Adrenal gland (tissue), 12 donors: ENCODE measurements around the gene COBLL1. TPM values are rescaled to one million over a fixed set of nuclear protein-coding genes. Genes with fewer than 3 reads are reported as not detected.

ENCODE experiments used
- DNase-seq, 7 donors: peaks; one replicate each; pipeline ENCODE4 v3.0.0-alpha.2; 2019 to 2020
- H3K27ac ChIP-seq, 5 donors: fragments of 200-600 bp; sonication (generic) in 4 of 5; 1 replicate in 3 of 5; 2 replicates in 2 of 5; pipeline versions ENCODE4 v1.5.1 to v1.8.0; 2016 to 2020; ENCODE audit warnings: mild to moderate bottlenecking in 1 of 5
- H3K27me3 ChIP-seq: fragments of 200-600 bp; 2 replicates; pipeline ENCODE4 v1.8.0; 2021
- H3K36me3 ChIP-seq, 2 donors: fragments of 200-600 bp; replicated peaks in 1 of 2; 1 replicate in 1 of 2; 2 replicates in 1 of 2; pipeline versions ENCODE4 v1.5.1 to v1.8.0; 2018 to 2022
- H3K4me1 ChIP-seq, 2 donors: fragments of 200-600 bp; replicated peaks in 1 of 2; 1 replicate in 1 of 2; 2 replicates in 1 of 2; pipeline versions ENCODE4 v1.5.1 to v1.8.0; 2018 to 2021
- H3K4me3 ChIP-seq, 4 donors: fragments of 200-600 bp; sonication (generic) in 3 of 4; one replicate each; pipeline ENCODE4 v1.5.1; 2016 to 2018
- H3K9me3 ChIP-seq, 3 donors: fragments of 200-600 bp; sonication (generic) in 1 of 3; replicated peaks in 1 of 3; 1 replicate in 2 of 3; 2 replicates in 1 of 3; pipeline versions ENCODE4 v1.5.1 to v1.8.0; 2016 to 2021
- POLR2A ChIP-seq, 2 donors: fragments of 450-650 bp; IDR thresholded peaks; one replicate each; pipeline ENCODE4 v1.6.1; 2017; ENCODE audit warnings: antibody characterized with exemption in 2 of 2, mild to moderate bottlenecking in 2 of 2, moderate library complexity in 1 of 2
- WGBS, 4 donors: extraction: QIAGEN DNeasy Blood & Tissue Kit in 2 of 4; methylation state at CpG; one replicate each; pipeline versions ENCODE4 v1.1.5 to v1.1.7; 2013 to 2017; 5-methylcytosine and 5-hydroxymethylcytosine counted together
- intact Hi-C, 2 donors: fragments of 100-400 bp; cut with DNase I; formaldehyde crosslinking; loops; one replicate each; pipeline versions ENCODE4 v1.14.1 to v1.15.0; 2022 to 2023
- polyA plus RNA-seq, 3 donors: library from polyadenylated mRNA; stranded (reverse); fragments of 200-250 nt in 2 of 3; fragments of 350-450 nt in 1 of 3; fragmentation: Illumina TruSeq in 1 of 3; extraction: RNeasy Lipid Tissue Mini Kit (QIAGEN cat#74804) in 1 of 3; gene quantifications; one replicate each; pipeline ENCODE4 v1.2.3, GENCODE V29; 2013 to 2014
- total RNA-seq, 9 donors: library from RNA; depleted of rRNA in 4 of 9; stranded (reverse); fragments of >200 nt in 4 of 9; fragments of 120-200 nt in 1 of 9; fragmentation: NEBNext Ultra II Directional in 1 of 9; extraction: Animal tissue kit (Norgen Biotek cat#: 25700) in 1 of 9; gene quantifications; one replicate each; pipeline versions ENCODE4 v1.1.0 to v1.2.4, GENCODE V29; 2013 to 2023
- TF ChIP-seq, protein P1 (sequence below), 6 experiments: fragments of 450-650 bp in 4 of 6; fragments of 200-600 bp in 2 of 6; sonication (generic) in 1 of 6; IDR thresholded peaks; 1 replicate in 5 of 6; 2 replicates in 1 of 6; pipeline versions ENCODE4 v1.5.1 to v1.8.0; 2016 to 2021; ENCODE audit warnings: antibody characterized with exemption in 6 of 6, mild to moderate bottlenecking in 2 of 6, moderate library complexity in 1 of 6
- donor health status: healthy with polysubstance abuse.
- donor health status: Bipolar disorder and iron deficiency.
- donor health status: DM: yes; HTN: yes; CAD: no.
- donor health status: DM: no; HTN: no; CAD: no.
- donor health status: DM: no; HTN: no; CAD: no.
- donor health status: DM: yes; HTN: yes; CAD: no.

Gene COBLL1
- total and polyA plus RNA-seq, 12 donors: 25.8 to 365 (median 212) TPM

- H3K4me3 ChIP-seq: peak overlapping the region in 1 of 4 donors; percentile 10
- no peak for TF ChIP-seq POLR2A (IDR thresholded peaks at IDR 0.05)
- TF ChIP-seq, protein P1, sequence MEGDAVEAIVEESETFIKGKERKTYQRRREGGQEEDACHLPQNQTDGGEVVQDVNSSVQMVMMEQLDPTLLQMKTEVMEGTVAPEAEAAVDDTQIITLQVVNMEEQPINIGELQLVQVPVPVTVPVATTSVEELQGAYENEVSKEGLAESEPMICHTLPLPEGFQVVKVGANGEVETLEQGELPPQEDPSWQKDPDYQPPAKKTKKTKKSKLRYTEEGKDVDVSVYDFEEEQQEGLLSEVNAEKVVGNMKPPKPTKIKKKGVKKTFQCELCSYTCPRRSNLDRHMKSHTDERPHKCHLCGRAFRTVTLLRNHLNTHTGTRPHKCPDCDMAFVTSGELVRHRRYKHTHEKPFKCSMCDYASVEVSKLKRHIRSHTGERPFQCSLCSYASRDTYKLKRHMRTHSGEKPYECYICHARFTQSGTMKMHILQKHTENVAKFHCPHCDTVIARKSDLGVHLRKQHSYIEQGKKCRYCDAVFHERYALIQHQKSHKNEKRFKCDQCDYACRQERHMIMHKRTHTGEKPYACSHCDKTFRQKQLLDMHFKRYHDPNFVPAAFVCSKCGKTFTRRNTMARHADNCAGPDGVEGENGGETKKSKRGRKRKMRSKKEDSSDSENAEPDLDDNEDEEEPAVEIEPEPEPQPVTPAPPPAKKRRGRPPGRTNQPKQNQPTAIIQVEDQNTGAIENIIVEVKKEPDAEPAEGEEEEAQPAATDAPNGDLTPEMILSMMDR (IDR thresholded peaks at IDR 0.05): no peak
- no peaks in the 10 kb centered on the region for H3K36me3 ChIP-seq
- no peaks in the 10 kb centered on the region for H3K27me3 ChIP-seq
- peaks cover 39% of the 10 kb centered on the region in 2 donors for H3K4me1 ChIP-seq
- WGBS, 4 donors: 36 to 49% (median 47%) methylated on average over 4 of the region's 4 CpGs
- peak overlapping the region; percentile 22 to 78 (median 51) for H3K27ac ChIP-seq
- no peaks in the 10 kb centered on the region for H3K9me3 ChIP-seq
- peak in 3 of 7 donors; percentile 35 to 47 (median 45) for DNase-seq
- intact Hi-C loops: no loop called here
These were observed 98.8 kb downstream of the COBLL1 start for GRCh38 chr2:164742738-164743317.

DNA sequence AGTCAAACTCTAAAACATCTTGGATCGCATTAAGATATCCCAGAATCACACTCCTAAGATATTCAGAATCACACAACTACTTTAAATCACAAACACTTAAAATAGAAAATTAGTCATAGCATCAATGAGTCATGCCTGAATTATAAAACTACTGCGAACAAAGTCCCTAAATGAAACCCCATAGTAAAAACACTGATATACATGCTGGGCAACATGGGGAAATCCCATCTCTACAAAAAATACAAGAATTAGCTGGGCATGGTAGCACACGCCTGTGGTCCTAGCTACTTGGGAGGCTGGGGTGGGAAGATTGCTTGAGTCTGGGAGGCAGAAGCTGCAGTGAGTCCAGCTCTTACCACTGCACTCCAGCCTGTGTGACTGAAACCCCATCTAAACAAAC lies 101.7 kb downstream of the COBLL1 start:
- WGBS, 4 donors: 31 to 44% (median 42%) methylated on average over 3 of the region's 3 CpGs
- no peak for DNase-seq
- no peaks in the 10 kb centered on the region for H3K36me3 ChIP-seq
- peaks cover 41 to 50% of the 10 kb centered on the region in 2 donors for H3K4me1 ChIP-seq
- intact Hi-C loops: loop anchor here in 1 of 2 donors (5.0 to 10.0 kb wide), 2 partner anchors 105 to 177 kb away; partner anchors contain the start of gene COBLL1
- TF ChIP-seq POLR2A (IDR thresholded peaks at IDR 0.05): no peak
- TF ChIP-seq, protein P1 (IDR thresholded peaks at IDR 0.05): no peak
- peak overlapping the region in 4 of 5 donors; percentile 28 to 87 (median 76) for H3K27ac ChIP-seq
- no peaks in the 10 kb centered on the region for H3K9me3 ChIP-seq
- no peaks in the 10 kb centered on the region for H3K27me3 ChIP-seq
- no peak overlapping the region for H3K4me3 ChIP-seq

GRCh38 chr2:164737612-164738081 lies 104.0 kb downstream of the COBLL1 start:
- TF ChIP-seq, protein P1 (IDR thresholded peaks at IDR 0.05): peak; percentile 69 to 85 (median 75)
- no peak for TF ChIP-seq POLR2A (IDR thresholded peaks at IDR 0.05)
- no peak overlapping the region for H3K4me3 ChIP-seq
- no peaks in the 10 kb centered on the region for H3K9me3 ChIP-seq
- H3K4me1 ChIP-seq: peaks cover 44 to 48% of the 10 kb centered on the region in 2 donors
- no peaks in the 10 kb centered on the region for H3K27me3 ChIP-seq
- intact Hi-C loops: loop anchor here in 1 of 2 donors (5.0 to 10.0 kb wide), 2 partner anchors 107 to 180 kb away; partner anchors contain the start of gene COBLL1
- peak; percentile 57 to 82 (median 70) for DNase-seq
- 2 to 3% (median 3%) methylated on average over 9 of the region's 9 CpGs for WGBS, 4 donors
- H3K27ac ChIP-seq: peak overlapping the region in 2 of 5 donors; percentile 38 to 44
- H3K36me3 ChIP-seq: no peaks in the 10 kb centered on the region

GRCh38 chr2:164735309-164735919 lies 106.2 kb downstream of the COBLL1 start:
- DNase-seq: no peak
- 73 to 82% (median 76%) methylated on average over 4 of the region's 4 CpGs for WGBS, 4 donors
- intact Hi-C loops: loop anchor here in 1 of 2 donors (5.0 to 10.0 kb wide), 2 partner anchors 109 to 182 kb away; partner anchors contain the start of gene COBLL1

More at GRCh38 chr2:164735309-164735919, 106.2 kb downstream of the COBLL1 start:
- peak overlapping the region in 1 of 5 donors; percentile 67 for H3K27ac ChIP-seq
- peaks cover 37 to 39% of the 10 kb centered on the region in 2 donors for H3K4me1 ChIP-seq
- H3K36me3 ChIP-seq: no peaks in the 10 kb centered on the region
- no peaks in the 10 kb centered on the region for H3K9me3 ChIP-seq
- TF ChIP-seq, protein P1 (IDR thresholded peaks at IDR 0.05): no peak
- TF ChIP-seq POLR2A (IDR thresholded peaks at IDR 0.05): no peak
- H3K27me3 ChIP-seq: no peaks in the 10 kb centered on the region
- no peak overlapping the region for H3K4me3 ChIP-seq
